Stomach (tissue), 4 donors: Measurements from ENCODE around the gene SLC22A13.
"Not testable (repeated sequence)": the region's sequence is repeated elsewhere in the genome, so short reads cannot be mapped to it uniquely, and the experiment has no call there.

Source experiments
- EP300 ChIP-seq: sonication (generic); formaldehyde crosslinking; IDR thresholded peaks from one replicate; pipeline ENCODE4 v1.6.1; 2017; ENCODE audit warnings: antibody characterized with exemption
- POLR2AphosphoS5 ChIP-seq, 3 donors: sonication (generic); formaldehyde crosslinking; IDR thresholded peaks; one replicate each; pipeline ENCODE4 v1.6.1; 2016; ENCODE audit warnings: antibody characterized with exemption in 3 of 3
- TF ChIP-seq, protein P1 (sequence below), 7 experiments: fragments of 450-650 bp in 4 of 7; fragments of 200-600 bp in 3 of 7; sonication (generic) in 3 of 7; IDR thresholded peaks; one replicate each; pipeline ENCODE4 v1.5.1; 2016 to 2019; ENCODE audit warnings: antibody characterized with exemption in 7 of 7, control low read depth in 2 of 7, mild to moderate bottlenecking in 1 of 7

DNA sequence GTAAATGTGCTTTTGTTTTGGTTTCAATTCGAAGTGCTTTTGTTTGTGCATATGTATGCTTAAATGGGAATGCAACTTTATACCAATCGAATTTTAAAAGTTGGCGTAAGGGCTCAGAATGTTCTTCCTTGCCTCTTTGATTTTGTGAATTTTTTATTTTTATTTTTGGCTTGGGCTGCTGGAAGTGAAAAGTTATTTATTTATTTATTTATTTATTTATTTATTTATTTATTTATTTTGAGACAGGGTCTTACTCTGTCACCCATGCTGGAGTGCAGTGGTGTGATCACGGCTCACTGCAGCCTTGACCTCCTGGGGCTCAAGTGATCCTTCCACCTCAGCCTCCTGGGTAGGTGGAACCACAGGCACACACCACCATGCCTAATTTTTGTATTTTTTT lies 22.8 kb upstream of the SLC22A13 start:
- TF ChIP-seq POLR2AphosphoS5 (IDR thresholded peaks at IDR 0.05); EP300: not testable (repeated sequence)
- TF ChIP-seq, protein P1, sequence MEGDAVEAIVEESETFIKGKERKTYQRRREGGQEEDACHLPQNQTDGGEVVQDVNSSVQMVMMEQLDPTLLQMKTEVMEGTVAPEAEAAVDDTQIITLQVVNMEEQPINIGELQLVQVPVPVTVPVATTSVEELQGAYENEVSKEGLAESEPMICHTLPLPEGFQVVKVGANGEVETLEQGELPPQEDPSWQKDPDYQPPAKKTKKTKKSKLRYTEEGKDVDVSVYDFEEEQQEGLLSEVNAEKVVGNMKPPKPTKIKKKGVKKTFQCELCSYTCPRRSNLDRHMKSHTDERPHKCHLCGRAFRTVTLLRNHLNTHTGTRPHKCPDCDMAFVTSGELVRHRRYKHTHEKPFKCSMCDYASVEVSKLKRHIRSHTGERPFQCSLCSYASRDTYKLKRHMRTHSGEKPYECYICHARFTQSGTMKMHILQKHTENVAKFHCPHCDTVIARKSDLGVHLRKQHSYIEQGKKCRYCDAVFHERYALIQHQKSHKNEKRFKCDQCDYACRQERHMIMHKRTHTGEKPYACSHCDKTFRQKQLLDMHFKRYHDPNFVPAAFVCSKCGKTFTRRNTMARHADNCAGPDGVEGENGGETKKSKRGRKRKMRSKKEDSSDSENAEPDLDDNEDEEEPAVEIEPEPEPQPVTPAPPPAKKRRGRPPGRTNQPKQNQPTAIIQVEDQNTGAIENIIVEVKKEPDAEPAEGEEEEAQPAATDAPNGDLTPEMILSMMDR (IDR thresholded peaks at IDR 0.05): not testable (repeated sequence)
